Fibroblast of lung (primary cell): ENCODE results near the gene BUB1B.
"Not testable (repeated sequence)": the region's sequence is repeated elsewhere in the genome, so short reads cannot be mapped to it uniquely, and the experiment has no call there.

Source experiments
- CTCF ChIP-seq, 2 donors: IDR thresholded peaks in 1 of 2; conservative IDR thresholded peaks in 1 of 2; 1 replicate in 1 of 2; 2 replicates in 1 of 2; pipeline ENCODE4 v1.5.1; 2011 to 2012; ENCODE audit warnings: low read length in 2 of 2, control low read depth in 1 of 2, inconsistent platforms in 1 of 2, low read depth in 1 of 2, mild to moderate bottlenecking in 1 of 2
- EZH2 ChIP-seq: IDR thresholded peaks from 2 replicates; pipeline ENCODE4 v1.5.1; 2012; ENCODE audit warnings: low read length, control low read depth, mild to moderate bottlenecking; ENCODE audit errors: missing control alignments

GRCh38 chr15:40123863-40124262 is 37.0 kb upstream of the BUB1B start:
- not testable (repeated sequence) for TF ChIP-seq CTCF (conservative IDR thresholded peaks at IDR 0.05 in 1 of 2, IDR thresholded peaks at IDR 0.05 in 1 of 2; ENCODE audit: low read depth in 1 of 2, low read length in 2 of 2); EZH2
